ENCODE results near the gene SGSM2. TPM values are rescaled to one million over a fixed set of nuclear protein-coding genes. Genes with fewer than 3 reads are reported as not detected.

The SGSM2 gene
- total RNA-seq, 1 donor, result 29.8 TPM

DNA sequence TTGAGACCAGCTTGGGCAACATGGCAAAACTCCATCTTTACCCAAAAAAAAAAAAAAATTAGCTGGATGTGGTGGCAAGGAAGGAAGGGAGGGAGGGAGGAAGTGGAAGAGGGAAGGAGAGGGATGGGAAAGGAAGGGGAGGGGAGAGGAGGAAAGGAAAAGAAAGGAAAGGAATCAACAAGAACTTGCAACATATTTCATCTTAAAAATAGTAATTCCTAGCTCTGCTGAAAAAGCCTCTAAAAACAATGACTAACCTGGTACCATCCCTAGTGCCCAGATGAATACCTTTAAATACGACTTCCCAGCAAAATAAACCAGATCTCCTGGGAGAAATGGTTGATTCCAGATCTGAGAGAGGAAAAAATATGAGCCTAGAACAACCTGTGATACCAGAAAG lies 90.6 kb downstream of the SGSM2 start:
- TF ChIP-seq, protein P1, sequence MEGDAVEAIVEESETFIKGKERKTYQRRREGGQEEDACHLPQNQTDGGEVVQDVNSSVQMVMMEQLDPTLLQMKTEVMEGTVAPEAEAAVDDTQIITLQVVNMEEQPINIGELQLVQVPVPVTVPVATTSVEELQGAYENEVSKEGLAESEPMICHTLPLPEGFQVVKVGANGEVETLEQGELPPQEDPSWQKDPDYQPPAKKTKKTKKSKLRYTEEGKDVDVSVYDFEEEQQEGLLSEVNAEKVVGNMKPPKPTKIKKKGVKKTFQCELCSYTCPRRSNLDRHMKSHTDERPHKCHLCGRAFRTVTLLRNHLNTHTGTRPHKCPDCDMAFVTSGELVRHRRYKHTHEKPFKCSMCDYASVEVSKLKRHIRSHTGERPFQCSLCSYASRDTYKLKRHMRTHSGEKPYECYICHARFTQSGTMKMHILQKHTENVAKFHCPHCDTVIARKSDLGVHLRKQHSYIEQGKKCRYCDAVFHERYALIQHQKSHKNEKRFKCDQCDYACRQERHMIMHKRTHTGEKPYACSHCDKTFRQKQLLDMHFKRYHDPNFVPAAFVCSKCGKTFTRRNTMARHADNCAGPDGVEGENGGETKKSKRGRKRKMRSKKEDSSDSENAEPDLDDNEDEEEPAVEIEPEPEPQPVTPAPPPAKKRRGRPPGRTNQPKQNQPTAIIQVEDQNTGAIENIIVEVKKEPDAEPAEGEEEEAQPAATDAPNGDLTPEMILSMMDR (IDR thresholded peaks at IDR 0.05; ENCODE audit: insufficient read depth, low read depth, low read length), result no peak
- H3K4me3 ChIP-seq (ENCODE audit: low read depth, low read length), result no peak overlapping the region
- DNase-seq (ENCODE audit: low read depth), result no peak

Small RNA genes lying within 50 kb of the gene (small RNA-seq; reads per million reads assigned to genes)
- not detected for gene AC006435.3
- not detected for gene AC006435.4
- 50.4 reads per million, percentile 96 among the genes with 10 or more reads in this experiment for gene SNORD91A
- 8.3 reads per million, percentile 88 among the genes with 10 or more reads in this experiment for gene SNORD91B

Other genes with a start within 250 kb of the SGSM2 start
- gene SMG6, start 33.7 kb upstream of the SGSM2 start, total RNA-seq, result 50.5 and 60.6 TPM in 2 replicates
- gene SRR, start 33.6 kb upstream of the SGSM2 start, total RNA-seq, result 20.0 and 35.0 TPM in 2 replicates
- gene TSR1, start 1.0 kb upstream of the SGSM2 start, total RNA-seq, result 45.8 and 48.0 TPM in 2 replicates
- 7.8 and 11.6 TPM in 2 replicates for gene MNT, start 63.6 kb downstream of the SGSM2 start, total RNA-seq
- 13.5 and 16.8 TPM in 2 replicates for gene METTL16, start 174.4 kb downstream of the SGSM2 start, total RNA-seq

Measured in fibroblast of villous mesenchyme (primary cell).